Activated naive CD4-positive, alpha-beta T cell treated with anti-CD3 and anti-CD28 coated beads, Interleukin-2, amount 10 ng/mL, durations not matched to agents 7 days and 5 days (primary cell): ENCODE data around the gene SRPK2.
"Not testable (repeated sequence)": the region's sequence is repeated elsewhere in the genome, so short reads cannot be mapped to it uniquely, and the experiment has no call there.

Experiments used
- CTCF ChIA-PET: fragments of 350-600 bp; sonication (Branson Sonifier 250); formaldehyde crosslinking; loops from one replicate; lab custom pipeline; 2021; ENCODE audit warnings: antibody characterized with exemption; lab: Charles Lee
- DNase-seq: peaks from one replicate; pipeline ENCODE4 v3.0.0-alpha.2; 2020
- H3K27ac Mint-ChIP-seq: one replicate; pipeline ENCODE4 v1.8.0; 2021; ENCODE audit warnings: mild to moderate bottlenecking, moderate library complexity, mixed read lengths
- H3K27me3 Mint-ChIP-seq: one replicate; pipeline ENCODE4 v1.8.0; 2021; ENCODE audit warnings: mild to moderate bottlenecking, mixed read lengths
- H3K36me3 Mint-ChIP-seq: one replicate; pipeline ENCODE4 v1.8.0; 2021; ENCODE audit warnings: mixed read lengths
- H3K4me1 Mint-ChIP-seq: one replicate; pipeline ENCODE4 v1.8.0; 2021; ENCODE audit warnings: mixed read lengths
- H3K4me3 Mint-ChIP-seq: one replicate; pipeline ENCODE4 v1.8.0; 2021; ENCODE audit warnings: mild to moderate bottlenecking, moderate library complexity, mixed read lengths
- H3K9me3 Mint-ChIP-seq: one replicate; pipeline ENCODE4 v1.8.0; 2021; ENCODE audit warnings: mixed read lengths

Gene SRPK2

GRCh38 chr7:105339404-105340323 lies 49.1 kb downstream of the SRPK2 start:
- no peak overlapping the region for H3K4me3 Mint-ChIP-seq
- CTCF ChIA-PET = interaction anchor here (0.7 kb wide), 2 partner anchors 12 to 39 kb away, joined by 3 to 6 read pairs; no protein-coding TSS in a partner anchor

GRCh38 chr7:105337529-105337928 lies 51.2 kb downstream of the SRPK2 start:
- no peaks in the 10 kb centered on the region for H3K9me3 Mint-ChIP-seq
- CTCF ChIA-PET = interaction anchor here (1.1 kb wide), 2 partner anchors 15 to 184 kb away, joined by 3 read pairs; no protein-coding TSS in a partner anchor
- H3K27me3 Mint-ChIP-seq = no peaks in the 10 kb centered on the region
- peak overlapping the region; percentile 24 for H3K27ac Mint-ChIP-seq
- DNase-seq = no peak
- no peak overlapping the region for H3K4me3 Mint-ChIP-seq
- peaks cover 12% of the 10 kb centered on the region for H3K4me1 Mint-ChIP-seq
- no peaks in the 10 kb centered on the region for H3K36me3 Mint-ChIP-seq

More at GRCh38 chr7:105339404-105340323, 49.1 kb downstream of the SRPK2 start:
- Mint-ChIP-seq H3K27me3 (no peaks in the 10 kb centered on the region), H3K36me3 (no peaks in the 10 kb centered on the region), H3K27ac (no peak overlapping the region), H3K9me3 (no peaks in the 10 kb centered on the region), H3K4me1 (peaks cover 25% of the 10 kb centered on the region)
- DNase-seq = no peak

GRCh38 chr7:105336009-105336408 lies 52.7 kb downstream of the SRPK2 start:
- DNase-seq = no peak
- CTCF ChIA-PET = interaction anchor here (1.5 to 1.7 kb wide), 2 partner anchors 210 to 353 kb away, joined by 4 to 7 read pairs; no protein-coding TSS in a partner anchor
- H3K27ac Mint-ChIP-seq = no peak overlapping the region

GRCh38 chr7:105332661-105333060 lies 56.1 kb downstream of the SRPK2 start:
- H3K36me3 Mint-ChIP-seq, H3K9me3 Mint-ChIP-seq, DNase-seq, H3K4me3 Mint-ChIP-seq, H3K4me1 Mint-ChIP-seq, H3K27me3 Mint-ChIP-seq, H3K27ac Mint-ChIP-seq: not testable (repeated sequence)
- CTCF ChIA-PET = interaction anchor here (0.5 to 1.4 kb wide), 2 partner anchors 180 to 417 kb away, joined by 3 to 6 read pairs; no protein-coding TSS in a partner anchor

More at GRCh38 chr7:105336009-105336408, 52.7 kb downstream of the SRPK2 start:
- H3K4me3 Mint-ChIP-seq = no peak overlapping the region
- H3K9me3 Mint-ChIP-seq = no peaks in the 10 kb centered on the region
- H3K27me3 Mint-ChIP-seq = no peaks in the 10 kb centered on the region
- H3K4me1 Mint-ChIP-seq = peaks cover 12% of the 10 kb centered on the region
- H3K36me3 Mint-ChIP-seq = no peaks in the 10 kb centered on the region

GRCh38 chr7:105330526-105330925 lies 58.2 kb downstream of the SRPK2 start:
- no peaks in the 10 kb centered on the region for H3K9me3 Mint-ChIP-seq
- no peak for DNase-seq
- no peak overlapping the region for H3K27ac Mint-ChIP-seq
- no peaks in the 10 kb centered on the region for H3K27me3 Mint-ChIP-seq
- CTCF ChIA-PET = interaction anchor here (1.0 kb wide), 1 partner anchor 408 kb away, joined by 4 read pairs; no protein-coding TSS in a partner anchor
- H3K4me1 Mint-ChIP-seq = peaks cover 7% of the 10 kb centered on the region
- H3K4me3 Mint-ChIP-seq = no peak overlapping the region
- H3K36me3 Mint-ChIP-seq = no peaks in the 10 kb centered on the region

- no peak for DNase-seq
These were observed 61.5 kb downstream of the SRPK2 start for GRCh38 chr7:105327201-105327600.

GRCh38 chr7:105325216-105325904 lies 63.4 kb downstream of the SRPK2 start:
- Mint-ChIP-seq H3K9me3 (peaks cover 6% of the 10 kb centered on the region), H3K27me3 (no peaks in the 10 kb centered on the region), H3K27ac (no peak overlapping the region), H3K4me1 (peaks cover 8% of the 10 kb centered on the region), H3K4me3 (no peak overlapping the region), H3K36me3 (peaks cover 12% of the 10 kb centered on the region)
- CTCF ChIA-PET = no interaction called here
- no peak for DNase-seq

More at GRCh38 chr7:105327201-105327600, 61.5 kb downstream of the SRPK2 start:
- no peaks in the 10 kb centered on the region for H3K27me3 Mint-ChIP-seq
- peaks cover 2% of the 10 kb centered on the region for H3K9me3 Mint-ChIP-seq
- CTCF ChIA-PET = interaction anchor here (1.1 kb wide), 1 partner anchor 174 kb away, joined by 3 read pairs; no protein-coding TSS in a partner anchor
- H3K36me3 Mint-ChIP-seq = peaks cover 3% of the 10 kb centered on the region
- no peak overlapping the region for H3K4me3 Mint-ChIP-seq
- peaks cover 10% of the 10 kb centered on the region for H3K4me1 Mint-ChIP-seq
- H3K27ac Mint-ChIP-seq = no peak overlapping the region

GRCh38 chr7:105324606-105325005 lies 64.1 kb downstream of the SRPK2 start:
- H3K4me1 Mint-ChIP-seq = peaks cover 12% of the 10 kb centered on the region
- DNase-seq, H3K4me3 Mint-ChIP-seq, H3K9me3 Mint-ChIP-seq, H3K27ac Mint-ChIP-seq, CTCF ChIA-PET, H3K27me3 Mint-ChIP-seq: not testable (repeated sequence)
- H3K36me3 Mint-ChIP-seq = peaks cover 12% of the 10 kb centered on the region

GRCh38 chr7:105323366-105323765 lies 65.4 kb downstream of the SRPK2 start:
- CTCF ChIA-PET = no interaction called here
- H3K9me3 Mint-ChIP-seq = peaks cover 6% of the 10 kb centered on the region
- no peak overlapping the region for H3K4me3 Mint-ChIP-seq
- H3K27ac Mint-ChIP-seq = no peak overlapping the region
- no peaks in the 10 kb centered on the region for H3K27me3 Mint-ChIP-seq
- peaks cover 12% of the 10 kb centered on the region for H3K36me3 Mint-ChIP-seq
- DNase-seq = no peak
- H3K4me1 Mint-ChIP-seq = peaks cover 9% of the 10 kb centered on the region

- Mint-ChIP-seq H3K4me3 (no peak overlapping the region), H3K27me3 (no peaks in the 10 kb centered on the region), H3K27ac (no peak overlapping the region), H3K4me1 (peaks cover 9% of the 10 kb centered on the region), H3K36me3 (peaks cover 12% of the 10 kb centered on the region), H3K9me3 (peaks cover 6% of the 10 kb centered on the region)
- CTCF ChIA-PET = no interaction called here
- DNase-seq = no peak
These were observed 66.0 kb downstream of the SRPK2 start for GRCh38 chr7:105322655-105323277.

- H3K4me3 Mint-ChIP-seq = no peak overlapping the region
- H3K27ac Mint-ChIP-seq = no peak overlapping the region
These were observed 66.8 kb downstream of the SRPK2 start for GRCh38 chr7:105321754-105322455.

GRCh38 chr7:105320896-105321295 lies 67.8 kb downstream of the SRPK2 start:
- Mint-ChIP-seq H3K4me1 (peaks cover 7% of the 10 kb centered on the region), H3K27me3 (no peaks in the 10 kb centered on the region), H3K27ac (no peak overlapping the region), H3K36me3 (peaks cover 12% of the 10 kb centered on the region), H3K4me3 (no peak overlapping the region), H3K9me3 (peaks cover 6% of the 10 kb centered on the region)
- DNase-seq = no peak
- CTCF ChIA-PET = no interaction called here

More at GRCh38 chr7:105321754-105322455, 66.8 kb downstream of the SRPK2 start:
- CTCF ChIA-PET = no interaction called here
- peaks cover 12% of the 10 kb centered on the region for H3K36me3 Mint-ChIP-seq
- H3K9me3 Mint-ChIP-seq = peaks cover 6% of the 10 kb centered on the region
- no peak for DNase-seq
- H3K27me3 Mint-ChIP-seq = no peaks in the 10 kb centered on the region
- H3K4me1 Mint-ChIP-seq = peaks cover 7% of the 10 kb centered on the region

GRCh38 chr7:105319578-105319977 lies 69.1 kb downstream of the SRPK2 start:
- no peaks in the 10 kb centered on the region for H3K27me3 Mint-ChIP-seq
- DNase-seq = no peak
- no peak overlapping the region for H3K4me3 Mint-ChIP-seq
- H3K36me3 Mint-ChIP-seq = peaks cover 12% of the 10 kb centered on the region
- CTCF ChIA-PET = no interaction called here
- peaks cover 6% of the 10 kb centered on the region for H3K9me3 Mint-ChIP-seq
- peaks cover 7% of the 10 kb centered on the region for H3K4me1 Mint-ChIP-seq
- H3K27ac Mint-ChIP-seq = no peak overlapping the region
